ENCODE results near the gene CERCAM.
"Not testable (repeated sequence)": the region's sequence is repeated elsewhere in the genome, so short reads cannot be mapped to it uniquely, and the experiment has no call there.

Gene CERCAM

DNA sequence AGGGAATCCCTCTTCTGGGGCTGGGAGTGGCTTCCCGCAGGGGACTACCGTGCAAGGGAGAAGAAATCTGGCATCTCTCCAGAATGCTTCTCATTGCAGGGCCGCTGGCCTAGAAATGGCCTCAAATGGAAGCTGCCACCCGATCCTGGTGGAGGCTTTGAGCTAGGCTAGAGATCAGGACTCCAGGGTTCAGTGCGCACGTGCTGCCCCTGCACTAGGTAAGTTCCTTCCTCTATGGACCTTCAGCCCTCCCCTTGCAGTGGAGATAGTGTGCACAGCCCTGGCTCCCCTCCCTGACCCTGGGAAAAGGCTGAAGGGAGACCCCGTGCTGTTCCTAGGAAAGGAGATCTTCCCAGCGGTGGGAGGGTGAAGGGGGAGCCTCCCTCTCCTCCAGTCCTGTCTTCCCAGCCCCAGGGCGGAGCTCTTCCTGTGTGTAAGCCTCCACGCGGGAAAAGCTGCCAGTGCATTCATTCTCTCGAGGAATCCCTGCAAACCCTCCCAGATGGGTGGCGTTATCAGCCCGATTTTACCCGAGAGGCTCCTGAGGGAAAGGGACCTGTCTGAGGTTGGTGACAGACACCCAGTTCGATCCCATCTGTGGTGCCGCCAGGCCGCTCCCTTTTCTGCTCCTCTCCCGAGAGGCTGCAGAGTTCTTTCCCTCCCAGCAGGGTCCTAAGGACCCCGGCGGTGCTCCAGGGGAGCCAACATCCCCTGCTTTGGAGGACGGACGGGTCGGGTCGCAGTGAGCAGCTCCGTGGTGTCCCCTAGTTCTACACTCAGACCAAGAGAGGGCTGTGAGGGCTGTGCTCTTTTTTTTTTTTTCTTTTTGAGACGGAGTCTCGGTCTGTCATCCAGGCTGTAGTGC is 1.4 kb upstream of the CERCAM start:
- no peak for DNase-seq (ENCODE audit: low read depth in 2 of 2)

- DNase-seq (ENCODE audit: low read depth in 2 of 2), result peak; percentile 24 to 61
Observed at GRCh38 chr9:128420060-128420650, 502 bp upstream of the CERCAM start.

- DNase-seq (ENCODE audit: low read depth in 2 of 2), result no peak
Observed at GRCh38 chr9:128421482-128421996, 882 bp downstream of the CERCAM start.

DNA sequence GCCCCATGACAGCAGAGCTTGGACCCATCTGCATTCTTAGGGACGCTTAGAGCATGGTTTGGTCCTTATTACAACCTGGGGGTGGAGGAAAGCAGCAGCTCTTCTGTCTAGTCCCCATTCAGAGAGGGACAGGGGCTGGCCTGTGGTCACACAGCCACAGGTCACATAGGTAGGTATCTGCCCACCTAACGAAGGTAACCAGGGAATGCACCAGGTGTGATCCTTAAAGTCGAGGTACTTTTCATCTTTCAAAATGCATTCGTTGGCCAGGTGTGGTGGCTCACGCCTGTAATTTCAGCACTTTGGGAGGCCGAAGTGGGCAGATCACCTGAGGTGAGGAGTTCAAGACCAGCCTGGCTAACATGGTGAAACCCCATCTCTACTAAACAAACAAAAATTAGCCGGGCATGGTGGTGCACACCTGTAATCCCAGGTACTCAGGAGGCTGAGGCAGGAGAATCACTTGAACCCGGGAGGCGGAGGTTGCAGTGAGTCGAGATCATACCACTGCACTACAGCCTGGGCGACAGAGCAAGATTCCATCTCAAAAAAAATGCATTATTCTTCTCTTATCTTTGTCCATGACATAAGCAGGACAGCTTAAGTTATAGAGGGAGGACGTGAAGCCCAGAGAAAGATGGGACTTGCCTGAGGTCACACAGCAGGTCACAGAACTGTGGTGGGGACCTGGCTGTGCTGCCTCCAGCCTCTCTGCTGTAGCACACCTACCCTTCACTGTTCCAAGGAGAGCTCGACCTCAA is 1.5 kb downstream of the CERCAM start:
- not testable (repeated sequence) for DNase-seq (ENCODE audit: low read depth in 2 of 2)

- no peak for DNase-seq (ENCODE audit: low read depth in 2 of 2)
Observed at GRCh38 chr9:128422783-128423150, 2.1 kb downstream of the CERCAM start.

DNA sequence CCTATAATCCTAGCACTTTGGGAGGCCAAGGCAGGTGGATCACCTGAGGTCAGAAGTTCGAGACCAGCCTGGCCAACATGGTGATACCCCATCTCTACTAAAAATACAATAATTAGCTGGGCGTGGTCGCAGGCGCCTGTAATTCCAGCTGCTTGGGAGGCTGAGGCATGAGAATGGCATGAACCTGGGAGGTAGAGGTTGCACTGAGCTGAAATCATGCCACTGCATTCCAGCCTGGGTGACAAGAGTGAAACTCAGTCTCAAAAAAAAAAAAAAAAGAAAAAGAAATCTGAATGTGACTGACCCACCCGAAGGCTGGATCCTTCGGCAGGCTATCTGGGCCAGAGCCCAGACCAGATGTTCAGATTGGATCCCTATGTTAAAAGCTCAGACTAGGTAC is 2.7 kb downstream of the CERCAM start:
- not testable (repeated sequence) for DNase-seq (ENCODE audit: low read depth in 2 of 2)

- DNase-seq (ENCODE audit: low read depth in 2 of 2), result no peak
Observed at GRCh38 chr9:128424268-128424780, 3.7 kb downstream of the CERCAM start.

GRCh38 chr9:128428644-128429512 is 8.2 kb downstream of the CERCAM start:
- no peak for DNase-seq (ENCODE audit: low read depth in 2 of 2)

DNA sequence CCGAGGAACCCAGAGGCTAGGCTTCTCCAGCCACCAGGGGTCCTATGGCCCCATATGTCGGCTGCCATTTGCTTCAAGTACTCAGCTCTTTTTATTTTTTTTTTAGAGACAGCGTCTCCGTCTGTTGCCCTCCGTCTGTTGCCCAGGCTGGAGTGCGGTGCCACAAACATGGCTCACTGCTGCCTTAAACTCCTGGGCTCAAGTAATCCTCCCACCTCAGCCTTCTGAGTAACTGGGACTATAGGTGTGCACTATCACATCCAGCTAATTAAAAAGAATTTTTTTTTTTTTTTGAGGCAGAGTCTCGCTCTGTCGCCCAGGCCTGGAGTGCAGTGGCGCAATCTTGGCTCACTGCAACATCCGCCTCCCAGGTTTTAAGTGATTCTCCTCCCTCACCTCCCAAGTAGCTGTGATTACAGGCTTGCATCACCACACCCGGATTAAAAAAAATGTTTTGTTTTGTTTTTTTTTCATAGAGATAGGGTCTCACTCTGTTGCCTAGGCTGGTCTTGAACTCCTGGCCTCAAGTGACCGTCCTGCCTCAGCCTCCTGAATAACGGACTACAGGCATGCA is 8.9 kb downstream of the CERCAM start:
- no peak for DNase-seq (ENCODE audit: low read depth in 2 of 2)

DNA sequence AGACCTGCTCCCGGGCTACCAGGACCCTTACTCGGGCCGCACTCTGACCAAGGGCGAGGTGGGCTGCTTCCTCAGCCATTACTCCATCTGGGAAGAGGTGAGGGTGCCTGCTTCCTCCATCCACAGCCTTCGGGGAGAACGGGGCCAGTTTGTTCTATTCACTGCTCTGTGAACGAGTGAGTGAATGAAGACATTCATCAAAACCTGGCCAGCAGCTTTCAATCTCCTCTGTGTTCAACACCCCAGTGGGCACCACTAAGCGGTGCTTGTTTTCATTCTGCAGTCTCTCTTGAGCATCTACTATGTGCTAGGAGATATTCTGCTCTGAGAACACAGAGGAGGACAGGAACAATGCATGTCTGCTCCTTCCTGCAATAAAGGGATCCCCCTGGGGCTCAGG is 10.6 kb downstream of the CERCAM start:
- DNase-seq (ENCODE audit: low read depth in 2 of 2), result no peak

- no peak for DNase-seq (ENCODE audit: low read depth in 2 of 2)
Observed at GRCh38 chr9:128434340-128434739, 13.7 kb downstream of the CERCAM start.

DNA sequence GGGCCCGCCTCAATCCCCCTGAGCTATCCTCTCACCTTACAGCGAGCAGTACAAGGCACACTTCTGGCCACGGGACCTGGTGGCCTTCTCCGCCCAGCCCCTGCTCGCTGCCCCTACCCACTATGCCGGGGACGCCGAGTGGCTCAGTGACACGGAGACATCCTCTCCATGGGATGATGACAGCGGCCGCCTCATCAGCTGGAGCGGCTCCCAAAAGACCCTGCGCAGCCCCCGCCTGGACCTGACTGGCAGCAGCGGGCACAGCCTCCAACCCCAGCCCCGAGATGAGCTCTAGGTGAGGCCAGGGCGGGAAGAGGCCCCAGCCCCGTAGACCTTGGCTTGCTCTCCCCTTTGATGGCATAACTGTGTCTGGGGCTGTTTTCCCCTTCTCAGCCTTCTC is 15.0 kb downstream of the CERCAM start:
- DNase-seq (ENCODE audit: low read depth in 2 of 2), result no peak

DNA sequence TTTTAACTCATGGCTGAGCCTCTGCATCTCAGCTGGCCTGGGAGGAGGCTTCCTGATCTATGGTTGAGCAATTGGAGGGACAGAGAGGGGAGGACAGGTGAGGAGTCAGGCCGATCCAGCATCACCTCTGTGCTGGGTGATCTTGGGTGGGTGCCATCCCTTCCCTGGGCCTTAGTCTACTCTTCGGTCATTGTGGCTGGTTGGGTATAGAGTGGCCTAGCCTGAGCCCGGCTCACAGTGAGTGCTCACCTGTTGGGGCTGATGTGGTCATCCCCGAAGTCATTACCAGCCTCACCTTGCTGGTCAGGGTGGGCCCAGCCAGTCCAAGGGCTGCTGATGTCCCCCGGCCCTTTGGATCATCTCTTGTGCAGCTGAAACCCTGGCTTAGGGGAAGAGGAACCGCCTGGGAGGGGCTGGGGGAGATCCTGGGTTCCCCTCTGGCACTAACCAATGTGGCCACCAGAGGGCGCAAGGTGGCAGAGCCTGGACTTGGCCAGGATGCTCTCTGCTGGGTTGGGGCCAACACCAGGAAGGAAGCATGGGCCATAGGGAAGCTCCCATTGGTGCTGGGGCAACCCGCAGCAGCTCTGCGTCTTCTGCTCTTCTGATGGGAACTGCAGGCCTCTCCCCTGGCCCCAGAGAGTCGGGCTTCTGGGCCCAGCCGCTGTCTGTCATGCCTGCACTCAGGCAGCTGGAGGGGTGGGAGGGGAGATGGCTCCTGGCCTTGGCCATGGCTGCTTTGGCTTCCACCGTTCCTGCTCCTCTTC is 17.9 kb downstream of the CERCAM start:
- peak; percentile 72 to 82 for DNase-seq (ENCODE audit: low read depth in 2 of 2)

- DNase-seq (ENCODE audit: low read depth in 2 of 2), result no peak
Observed at GRCh38 chr9:128439273-128439672, 18.6 kb downstream of the CERCAM start.

- DNase-seq (ENCODE audit: low read depth in 2 of 2), result no peak
Observed at GRCh38 chr9:128442150-128442549, 21.5 kb downstream of the CERCAM start.

DNA sequence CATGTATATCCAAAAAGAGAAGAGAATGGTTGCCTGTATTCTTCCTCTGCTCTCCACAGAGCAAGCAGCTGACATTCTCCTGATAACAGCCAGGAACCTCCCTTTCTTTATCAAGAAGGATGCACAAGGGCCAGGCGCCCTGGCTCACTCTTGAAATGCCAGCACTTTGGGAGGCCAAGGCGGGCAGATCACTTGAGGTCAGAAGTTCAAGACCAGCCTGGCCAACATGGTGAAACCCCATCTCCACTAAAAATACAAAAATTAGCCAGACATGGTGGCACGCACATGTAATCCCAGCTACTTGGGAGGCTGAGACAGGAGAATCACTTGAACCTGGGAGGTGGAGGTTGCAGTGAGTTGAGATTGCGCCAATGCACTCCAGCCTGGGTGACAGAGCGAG is 25.8 kb downstream of the CERCAM start:
- not testable (repeated sequence) for DNase-seq (ENCODE audit: low read depth in 2 of 2)

- no peak for DNase-seq (ENCODE audit: low read depth in 2 of 2)
Observed at GRCh38 chr9:128448746-128449145, 28.1 kb downstream of the CERCAM start.

GRCh38 chr9:128454991-128455390 is 34.3 kb downstream of the CERCAM start:
- no peak for DNase-seq (ENCODE audit: low read depth in 2 of 2)

GRCh38 chr9:128455849-128456612 is 35.4 kb downstream of the CERCAM start, which contains the start of gene ODF2:
Gene ODF2 (plus strand): TSS chr9:128456006. CDS start chr9:128456092, 86 bp downstream.
- DNase-seq (ENCODE audit: low read depth in 2 of 2), result peak; percentile 97 to 98
